HG03025 (cell line): Measurements from ENCODE around the gene NOL4.
"Not testable (repeated sequence)": the region's sequence is repeated elsewhere in the genome, so short reads cannot be mapped to it uniquely, and the experiment has no call there.

ENCODE experiments used
- ATAC-seq: cut with Tn5 transposase; IDR thresholded peaks from one replicate; pipeline ENCODE4 v1.9.1; 2021; ENCODE audit warnings: mild to moderate bottlenecking, moderate library complexity; ENCODE audit not compliant: unreplicated experiment, low FRiP score

The NOL4 gene, protein sequence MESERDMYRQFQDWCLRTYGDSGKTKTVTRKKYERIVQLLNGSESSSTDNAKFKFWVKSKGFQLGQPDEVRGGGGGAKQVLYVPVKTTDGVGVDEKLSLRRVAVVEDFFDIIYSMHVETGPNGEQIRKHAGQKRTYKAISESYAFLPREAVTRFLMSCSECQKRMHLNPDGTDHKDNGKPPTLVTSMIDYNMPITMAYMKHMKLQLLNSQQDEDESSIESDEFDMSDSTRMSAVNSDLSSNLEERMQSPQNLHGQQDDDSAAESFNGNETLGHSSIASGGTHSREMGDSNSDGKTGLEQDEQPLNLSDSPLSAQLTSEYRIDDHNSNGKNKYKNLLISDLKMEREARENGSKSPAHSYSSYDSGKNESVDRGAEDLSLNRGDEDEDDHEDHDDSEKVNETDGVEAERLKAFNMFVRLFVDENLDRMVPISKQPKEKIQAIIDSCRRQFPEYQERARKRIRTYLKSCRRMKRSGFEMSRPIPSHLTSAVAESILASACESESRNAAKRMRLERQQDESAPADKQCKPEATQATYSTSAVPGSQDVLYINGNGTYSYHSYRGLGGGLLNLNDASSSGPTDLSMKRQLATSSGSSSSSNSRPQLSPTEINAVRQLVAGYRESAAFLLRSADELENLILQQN

DNA sequence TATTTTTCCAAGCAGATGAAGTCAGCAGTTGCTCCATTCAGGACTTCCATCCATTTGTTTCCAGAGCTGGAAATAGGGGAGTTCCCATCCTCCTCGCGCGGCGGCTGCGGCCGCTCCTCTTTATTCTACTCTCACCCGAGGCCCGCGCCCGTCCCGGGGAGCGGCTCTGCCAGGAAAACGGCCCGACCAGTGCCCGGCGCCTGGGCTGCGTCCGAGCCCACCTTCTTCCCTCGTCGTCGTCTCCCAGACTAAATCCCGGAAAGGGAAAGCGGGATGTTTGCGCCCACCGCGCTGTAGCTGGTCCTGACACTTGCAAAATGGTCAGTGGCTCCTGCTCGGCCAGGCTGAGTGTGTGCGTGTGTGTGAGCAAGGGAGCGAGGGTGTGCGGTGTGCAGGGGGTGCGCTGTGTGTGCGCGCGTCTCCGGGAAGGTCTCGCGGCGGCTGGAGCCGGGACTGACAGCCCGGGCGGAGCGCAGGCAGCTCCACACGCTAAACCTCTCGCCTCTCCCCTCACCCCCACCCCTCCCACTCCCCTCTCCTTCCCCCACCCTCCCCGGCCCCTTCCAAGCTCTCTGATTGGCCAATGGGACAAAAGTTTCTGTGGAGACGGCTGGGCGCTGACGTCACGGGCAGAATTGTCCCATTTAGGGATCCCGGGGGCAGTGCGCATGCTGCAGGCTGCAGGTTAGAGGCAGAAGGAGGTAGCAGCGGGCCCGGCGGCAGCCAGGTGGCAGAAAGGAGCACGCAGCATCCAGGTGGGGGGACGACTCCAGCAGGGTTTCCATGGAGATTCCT is at the start of gene NOL4:
TSS of gene NOL4 (minus strand) at position 491 of the 795 bp plus-strand sequence. CDS start 1,660 bp downstream, outside the sequence.
- ATAC-seq: no peak

GRCh38 chr18:34266029-34266428 is 41.3 kb upstream of the NOL4 start:
- not testable (repeated sequence) for ATAC-seq

GRCh38 chr18:34261865-34262780 is 37.4 kb upstream of the NOL4 start:
- no peak for ATAC-seq

DNA sequence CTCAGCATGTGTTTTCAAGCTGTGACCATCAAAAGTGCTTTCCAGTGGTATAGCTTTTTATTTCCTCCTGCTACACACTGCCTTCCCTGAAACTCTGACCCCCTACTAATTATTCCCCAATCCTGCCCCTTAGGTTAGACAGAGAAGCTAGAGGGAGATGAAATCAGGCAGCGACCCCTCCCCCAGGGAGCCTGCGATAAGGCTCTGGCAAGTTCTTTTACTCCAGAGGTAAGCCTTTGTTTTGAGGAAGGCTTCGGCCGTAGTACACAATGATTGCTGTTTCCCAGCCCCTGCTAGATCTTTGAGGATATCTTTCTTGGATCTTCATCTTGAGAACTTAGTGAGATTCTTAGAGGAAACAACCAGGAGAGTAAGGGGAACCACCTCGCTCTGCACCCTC is 33.5 kb upstream of the NOL4 start:
- ATAC-seq: no peak

GRCh38 chr18:34251919-34252318 is 27.2 kb upstream of the NOL4 start:
- ATAC-seq: no peak

DNA sequence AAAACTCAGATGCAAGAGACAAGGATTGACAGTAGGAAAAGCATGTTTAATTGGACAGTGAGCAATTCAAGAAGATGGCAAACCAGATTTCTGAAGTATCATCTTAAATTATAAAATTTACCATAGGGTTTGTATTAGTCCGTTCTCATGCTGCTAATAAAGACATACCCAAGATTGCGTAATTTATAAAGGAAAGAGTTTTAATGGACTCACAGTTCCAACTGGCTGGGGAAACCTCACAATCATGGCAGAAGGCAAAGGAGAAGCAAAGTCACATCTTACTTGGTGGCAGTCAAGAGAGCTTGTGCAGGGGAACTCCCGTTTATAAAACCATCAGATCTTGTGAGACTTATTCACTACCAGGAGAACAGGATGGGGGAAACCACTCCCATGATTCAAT is 24.0 kb upstream of the NOL4 start:
- ATAC-seq: no peak

GRCh38 chr18:34242739-34243138 is 18.0 kb upstream of the NOL4 start:
- ATAC-seq: no peak

DNA sequence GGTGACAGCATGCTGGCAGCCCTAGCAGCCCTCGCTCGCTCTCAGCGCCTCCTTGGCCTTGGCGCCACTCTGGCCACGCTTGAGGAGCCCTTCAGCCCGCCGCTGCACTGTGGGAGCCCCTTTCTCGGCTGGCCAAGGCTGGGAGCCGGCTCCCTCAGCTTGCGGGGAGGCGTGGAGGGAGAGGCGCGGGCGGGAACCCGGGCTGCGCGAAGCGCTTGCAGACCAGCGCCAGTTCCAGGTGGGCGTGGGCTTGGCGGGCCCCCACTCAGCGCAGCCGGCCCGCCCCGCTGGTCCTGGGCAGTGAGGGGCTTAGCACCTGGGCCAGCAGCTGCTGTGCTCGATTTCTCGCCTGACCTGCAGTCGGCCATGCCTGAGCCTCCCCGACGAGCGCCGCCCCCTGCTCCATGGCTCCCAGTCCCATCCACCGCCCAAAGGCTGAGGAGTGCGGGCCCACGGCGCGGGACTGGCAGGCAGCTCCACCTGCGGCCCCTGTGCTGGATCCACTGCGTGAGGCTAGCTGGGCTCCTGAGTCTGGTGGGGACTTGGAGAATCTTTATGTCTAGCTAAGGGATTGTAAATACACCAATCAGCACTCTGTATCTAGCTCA is 9.2 kb upstream of the NOL4 start:
- not testable (repeated sequence) for ATAC-seq

GRCh38 chr18:34225218-34225553 is 473 bp upstream of the NOL4 start:
- ATAC-seq: no peak

GRCh38 chr18:34223893-34224422 is 755 bp downstream of the NOL4 start:
- no peak for ATAC-seq

DNA sequence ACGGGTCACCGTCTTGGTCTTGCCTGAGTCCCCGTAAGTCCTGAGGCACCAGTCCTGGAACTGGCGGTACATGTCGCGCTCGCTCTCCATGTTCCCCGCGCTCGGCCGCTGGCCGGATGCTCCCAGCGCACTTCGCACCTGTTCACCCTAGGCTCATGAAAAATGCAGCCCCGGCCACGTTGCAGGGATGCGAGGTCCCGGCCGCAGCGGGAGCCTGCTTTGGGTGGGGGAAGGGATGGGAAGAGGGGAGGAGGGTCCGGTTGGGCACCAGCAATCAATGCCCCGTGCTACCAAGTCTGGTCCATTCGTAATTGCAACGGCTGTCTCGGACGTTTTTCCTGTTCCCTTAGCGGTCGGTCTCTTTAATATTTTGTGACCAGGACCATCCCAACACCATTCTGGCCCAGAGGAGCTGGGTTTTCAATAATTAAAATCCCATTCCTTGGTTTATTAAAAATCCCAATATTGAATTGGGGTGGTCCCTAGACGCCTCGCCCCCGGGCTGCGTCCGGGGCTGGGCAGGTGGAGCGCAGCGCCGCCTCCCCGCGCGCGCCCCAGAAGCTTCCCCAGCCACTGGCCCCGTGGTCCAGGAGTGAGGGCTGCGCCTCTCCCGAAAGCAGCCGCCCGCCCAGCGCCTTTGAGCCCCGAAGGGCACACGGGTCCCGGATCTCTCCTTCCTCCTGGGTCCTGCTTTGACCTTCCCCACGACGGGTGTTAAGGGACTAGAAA is 1.4 kb downstream of the NOL4 start:
- ATAC-seq: no peak

DNA sequence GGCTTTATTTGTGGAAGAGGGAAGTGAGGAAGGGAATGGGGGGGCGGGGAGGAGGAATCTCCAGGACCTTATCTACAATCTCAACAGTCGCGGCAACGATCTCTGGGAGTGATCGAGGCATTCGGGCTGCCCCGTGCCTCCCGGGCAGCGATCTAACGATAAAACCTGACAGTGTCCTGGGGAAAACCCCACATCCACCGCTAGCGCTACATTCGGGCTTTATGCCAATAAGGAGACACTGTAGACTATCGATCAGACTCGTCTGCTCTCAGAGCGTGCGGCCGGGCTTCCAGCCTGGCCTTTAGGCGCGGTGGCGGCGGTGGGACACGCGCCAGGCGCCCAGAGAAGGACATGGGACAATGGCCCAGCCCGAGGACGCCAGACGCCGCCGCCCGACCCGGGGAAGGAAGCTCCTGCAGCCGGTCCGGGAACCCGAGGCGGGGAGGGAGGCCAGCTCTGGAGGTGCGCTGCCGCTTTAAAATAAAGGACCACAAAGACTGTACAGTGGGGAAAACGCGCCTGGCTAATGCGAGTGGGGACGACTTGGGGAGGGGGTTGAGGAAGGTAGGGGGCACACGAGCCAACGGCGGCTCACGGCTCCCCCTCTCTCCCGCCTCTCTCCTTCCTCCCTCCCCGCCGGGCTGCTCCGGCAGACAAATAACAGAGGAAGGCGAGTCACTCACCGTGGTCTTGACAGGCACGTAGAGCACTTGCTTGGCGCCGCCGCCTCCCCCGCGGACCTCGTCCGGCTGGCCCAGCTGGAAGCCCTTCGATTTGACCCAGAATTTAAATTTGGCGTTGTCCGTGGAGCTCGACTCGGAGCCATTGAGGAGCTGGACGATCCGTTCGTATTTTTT is 2.2 kb downstream of the NOL4 start:
- no peak for ATAC-seq

GRCh38 chr18:34221971-34222306 is 2.8 kb downstream of the NOL4 start:
- no peak for ATAC-seq

GRCh38 chr18:34220081-34220815 is 4.5 kb downstream of the NOL4 start:
- no peak for ATAC-seq

DNA sequence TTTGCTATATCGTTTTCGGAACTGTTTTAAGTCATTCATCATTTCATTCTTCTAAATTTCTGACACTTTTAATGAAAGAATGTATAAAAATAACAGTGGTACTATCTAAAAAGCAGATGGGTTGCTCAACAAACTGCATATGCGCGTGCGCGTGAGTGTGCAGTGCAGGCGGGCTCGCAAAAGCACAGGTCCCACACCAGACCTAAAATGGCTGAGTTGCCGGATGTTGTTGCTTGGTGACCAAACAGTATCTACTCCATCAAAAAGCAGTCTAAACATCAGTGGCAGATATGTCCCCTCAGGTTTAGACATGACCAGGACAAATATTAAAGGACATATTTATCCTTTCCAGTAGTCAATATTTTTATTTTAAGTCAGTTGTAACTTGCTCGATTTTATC is 5.1 kb downstream of the NOL4 start:
- ATAC-seq: no peak

- no peak for ATAC-seq
These were observed 12.2 kb downstream of the NOL4 start for GRCh38 chr18:34212511-34212910.

- no peak for ATAC-seq
These were observed 17.3 kb downstream of the NOL4 start for GRCh38 chr18:34207344-34207851.
